GM12891 (cell line): ENCODE data around the gene IPCEF1.
"Not testable (repeated sequence)": the region's sequence is repeated elsewhere in the genome, so short reads cannot be mapped to it uniquely, and the experiment has no call there.

Experiments used
- DNase-seq: peaks from one replicate; pipeline ENCODE4 v3.0.0; 2011; ENCODE audit warnings: low spot score; ENCODE audit not compliant: insufficient read length
- FAIRE-seq: peaks from 2 replicates; lab custom pipeline; 2011; peaks lifted over from hg19 to GRCh38; lab: Jason Lieb, UNC
- PAX5 ChIP-seq: IDR thresholded peaks from 2 replicates; pipeline ENCODE4 v1.6.1; 2011; ENCODE audit warnings: low read length, moderate library complexity, mild to moderate bottlenecking; ENCODE audit not compliant: insufficient read depth, severe bottlenecking
- POLR2A ChIP-seq: IDR thresholded peaks from 2 replicates; pipeline ENCODE4 v1.6.1; 2011; ENCODE audit warnings: low read depth, low read length, control low read depth
- POLR2AphosphoS5 ChIP-seq: IDR thresholded peaks from 2 replicates; pipeline ENCODE4 v1.6.1; 2011; ENCODE audit warnings: low read depth, low read length, control low read depth
- POU2F2 ChIP-seq: IDR thresholded peaks from 2 replicates; pipeline ENCODE4 v1.6.1; 2011; ENCODE audit warnings: low read depth, mild to moderate bottlenecking, control low read depth, low read length, moderate library complexity
- SPI1 ChIP-seq: IDR thresholded peaks from 2 replicates; pipeline ENCODE4 v1.6.1; 2011; ENCODE audit warnings: low read depth, low read length, control low read depth
- TAF1 ChIP-seq: IDR thresholded peaks from 2 replicates; pipeline ENCODE4 v1.6.1; 2011; ENCODE audit warnings: low read depth, low read length, control low read depth

The IPCEF1 gene

GRCh38 chr6:154320181-154320580 is 36.4 kb downstream of the IPCEF1 start:
- no peak for FAIRE-seq

DNA sequence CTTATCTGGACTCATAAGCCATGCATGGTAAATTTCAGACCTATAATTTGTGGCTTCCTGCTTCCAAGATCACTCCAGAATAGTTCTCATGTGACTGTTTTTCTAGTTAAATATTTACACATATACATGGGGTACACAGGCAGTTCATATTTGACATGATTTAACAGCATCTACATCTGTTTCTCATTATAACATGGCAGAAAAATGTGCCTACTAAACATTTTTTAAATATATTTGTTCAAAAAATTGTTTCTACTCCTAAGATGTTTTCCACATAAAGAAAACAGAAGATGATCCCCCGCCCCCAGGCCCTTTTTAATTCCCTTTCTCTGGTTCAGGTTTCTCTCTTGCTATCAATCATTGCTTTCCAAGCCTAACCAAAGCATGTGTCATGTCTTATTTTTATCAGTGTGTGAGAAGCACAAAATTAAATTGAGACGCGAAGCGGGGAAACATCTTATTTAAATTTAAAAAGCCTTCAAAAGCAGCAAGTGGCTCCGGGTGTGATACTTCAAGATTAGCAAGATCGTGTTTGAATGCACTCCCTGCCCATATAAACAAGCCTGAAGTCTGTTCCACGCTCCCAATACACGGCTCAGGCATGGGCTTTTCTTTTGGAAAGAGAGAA is 37.3 kb downstream of the IPCEF1 start:
- TF ChIP-seq PAX5 = no peak
- TF ChIP-seq POU2F2 = no peak
- TF ChIP-seq POLR2A = no peak
- no peak for TF ChIP-seq TAF1
- TF ChIP-seq POLR2AphosphoS5 = no peak
- no peak for TF ChIP-seq SPI1
- no peak for FAIRE-seq
- DNase-seq = no peak

More at GRCh38 chr6:154320181-154320580, 36.4 kb downstream of the IPCEF1 start:
- DNase-seq = no peak
- no peak for TF ChIP-seq PAX5
- no peak for TF ChIP-seq POLR2AphosphoS5
- TF ChIP-seq SPI1 = no peak
- TF ChIP-seq POU2F2 = no peak
- no peak for TF ChIP-seq POLR2A
- no peak for TF ChIP-seq TAF1

- FAIRE-seq (no peak), DNase-seq (no peak)
- TF ChIP-seq TAF1 = no peak
- TF ChIP-seq POLR2AphosphoS5 = no peak
- TF ChIP-seq POLR2A = no peak
- TF ChIP-seq POU2F2 = no peak
- no peak for TF ChIP-seq SPI1
- TF ChIP-seq PAX5 = no peak
Observed at GRCh38 chr6:154318721-154319120, 37.9 kb downstream of the IPCEF1 start.

- FAIRE-seq (no peak), DNase-seq (no peak)
Observed at GRCh38 chr6:154316131-154316530, 40.5 kb downstream of the IPCEF1 start.

GRCh38 chr6:154314084-154314483 is 42.5 kb downstream of the IPCEF1 start:
- no peak for TF ChIP-seq POLR2AphosphoS5
- DNase-seq (no peak), FAIRE-seq (no peak)

More at GRCh38 chr6:154316131-154316530, 40.5 kb downstream of the IPCEF1 start:
- no peak for TF ChIP-seq POLR2AphosphoS5
- no peak for TF ChIP-seq POLR2A

DNA sequence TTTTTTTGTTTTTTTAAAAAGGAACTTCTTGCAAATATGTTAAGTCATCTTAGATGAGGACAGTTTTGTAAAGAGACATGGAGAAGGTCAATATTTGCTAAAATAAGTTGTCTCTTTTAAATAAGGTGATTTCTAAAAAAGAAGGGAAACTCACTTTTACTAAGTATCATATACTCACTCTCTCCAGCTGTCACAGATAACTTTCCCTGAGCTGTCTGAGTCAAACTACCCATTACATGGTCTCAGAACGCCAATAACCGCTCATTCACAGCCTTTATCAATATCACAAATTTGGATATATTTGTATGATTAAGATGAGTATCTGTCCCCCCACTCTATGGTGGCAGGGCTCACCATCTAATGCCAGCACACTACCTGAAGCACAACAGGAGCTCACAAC is 47.6 kb downstream of the IPCEF1 start:
- FAIRE-seq (no peak), DNase-seq (no peak)
- TF ChIP-seq POLR2A (no peak), POU2F2 (no peak), PAX5 (no peak)

DNA sequence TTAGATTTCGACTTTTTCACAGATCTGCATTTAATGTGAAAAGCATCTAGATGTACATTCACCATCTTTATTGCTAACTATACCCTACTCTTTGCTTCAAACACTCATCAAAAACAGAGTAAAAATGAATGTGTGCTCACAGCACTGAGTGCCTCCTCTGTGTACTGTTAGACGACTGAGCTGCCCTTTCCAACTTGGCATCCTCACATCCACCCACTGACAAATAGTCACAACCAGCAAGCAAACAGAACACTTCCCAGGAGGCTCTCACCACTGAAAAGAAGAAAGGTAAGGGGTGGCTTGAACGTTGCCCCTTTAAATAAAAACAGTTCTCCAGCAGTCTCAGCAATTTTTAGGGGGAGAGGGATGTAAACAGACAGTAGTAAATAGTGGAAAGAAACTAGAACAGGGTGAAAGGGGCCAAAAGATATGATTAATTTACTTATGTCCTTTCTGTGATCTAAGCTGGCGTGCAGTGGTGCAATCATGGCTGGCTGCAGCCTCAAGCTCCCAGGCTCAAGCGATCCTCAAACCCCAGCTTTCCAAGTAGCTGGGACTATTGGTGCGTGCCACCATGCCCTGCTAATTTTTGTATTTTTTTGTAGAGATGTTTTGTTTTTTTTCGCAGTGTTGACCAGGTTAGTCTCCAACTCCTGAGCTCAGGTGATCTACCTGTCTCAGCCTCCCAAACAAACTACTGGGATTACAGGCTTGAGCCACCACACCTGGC is 48.7 kb downstream of the IPCEF1 start:
- TF ChIP-seq POLR2AphosphoS5 (no peak), POU2F2 (no peak), TAF1 (no peak), SPI1 (no peak), PAX5 (no peak), POLR2A (no peak)
- no peak for FAIRE-seq
- no peak for DNase-seq

DNA sequence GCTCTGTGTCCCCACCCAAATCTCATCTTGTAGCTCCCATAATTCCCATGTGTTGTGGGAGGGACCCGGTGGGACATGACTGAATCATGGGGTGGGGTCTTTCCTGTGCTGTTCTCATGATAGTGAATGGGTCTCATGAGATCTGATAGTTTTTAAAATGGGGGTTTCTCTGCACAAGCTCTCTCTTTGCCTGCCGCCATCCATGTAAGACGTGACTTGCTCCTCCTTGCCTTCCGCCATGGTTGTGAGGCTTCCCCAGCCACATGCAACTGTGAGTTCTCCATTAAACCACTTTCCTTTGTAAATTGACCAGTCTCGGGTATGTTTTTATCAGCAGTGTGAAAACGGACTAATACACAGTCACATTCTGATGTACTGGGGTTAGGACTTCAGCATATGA is 49.5 kb downstream of the IPCEF1 start:
- not testable (repeated sequence) for FAIRE-seq, DNase-seq

DNA sequence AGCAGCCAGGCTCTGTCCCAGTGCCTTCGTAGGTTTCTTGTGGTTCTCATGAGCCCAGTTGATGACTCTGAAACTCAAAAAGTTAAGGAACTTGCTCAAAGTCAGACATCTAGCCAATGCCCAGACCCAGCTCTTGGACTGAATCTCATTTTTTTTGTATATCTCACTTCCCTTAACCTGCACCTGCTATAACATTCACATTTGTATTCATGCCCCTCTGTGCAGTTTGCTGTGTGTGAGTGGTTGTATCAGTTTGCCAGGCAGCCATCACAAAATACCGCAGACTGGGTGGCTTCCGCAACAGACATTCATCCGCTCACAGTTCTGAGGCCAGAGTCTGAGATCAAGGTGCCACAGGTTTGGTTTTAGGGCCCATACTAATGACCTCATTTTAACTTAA is 49.9 kb downstream of the IPCEF1 start:
- DNase-seq (no peak), FAIRE-seq (peak; percentile 68)
- TF ChIP-seq POLR2AphosphoS5 = no peak
- TF ChIP-seq SPI1 = peak; percentile 63

DNA sequence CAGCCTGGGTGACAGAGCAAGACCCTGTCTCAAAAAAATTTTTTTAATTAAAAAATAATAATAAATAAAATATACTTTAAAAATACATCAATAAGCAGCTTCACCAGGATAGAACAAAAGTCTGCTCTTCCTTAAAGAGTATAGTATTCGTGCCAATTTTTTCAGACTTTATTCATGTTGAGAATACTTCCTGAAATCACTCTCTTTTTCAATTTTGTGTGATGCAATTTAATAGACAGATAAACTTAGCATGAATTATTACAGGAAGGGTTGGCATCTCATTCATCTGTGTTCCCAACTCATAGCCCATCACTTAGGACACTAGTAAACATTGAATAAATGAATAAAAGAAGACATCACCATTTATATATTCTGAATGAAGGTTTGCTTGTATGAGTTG is 52.4 kb downstream of the IPCEF1 start:
- FAIRE-seq (no peak), DNase-seq (no peak)
- no peak for TF ChIP-seq POU2F2
- TF ChIP-seq PAX5 = no peak
- no peak for TF ChIP-seq SPI1
- TF ChIP-seq POLR2A = no peak
- no peak for TF ChIP-seq TAF1
- TF ChIP-seq POLR2AphosphoS5 = no peak

GRCh38 chr6:154303642-154304041 is 53.0 kb downstream of the IPCEF1 start:
- not testable (repeated sequence) for DNase-seq
- FAIRE-seq = peak; percentile 26
